Measurements from ENCODE around the gene ANAPC2. TPM values are rescaled to one million over a fixed set of nuclear protein-coding genes. Genes with fewer than 3 reads are reported as not detected.

Gene ANAPC2
- polyA plus RNA-seq, 1 experiment: 12.1 TPM

- ChIA-PET POLR2A (interaction anchor here (0.6 to 2.4 kb wide), 4 partner anchors 10 to 68 kb away, joined by 3 to 13 read pairs (median 6); partner anchors contain the start of gene TUBB4B), CTCF (interaction anchor here (0.8 kb wide), 1 partner anchor 37 kb away, joined by 5 read pairs; no protein-coding TSS in a partner anchor)
- Histone ChIP-seq H3K9me3 (ENCODE audit: control insufficient read depth, insufficient read depth, low read length) (no peaks in the 10 kb centered on the region; the same call in 1 of the 2 replicates), H3K27ac (ENCODE audit: low read depth, low read length) (no peak overlapping the region), H3K4me3 (ENCODE audit: low read depth, low read length) (peak overlapping the region; percentile 56), H3K27me3 (ENCODE audit: control insufficient read depth, insufficient read depth, low read length) (no peaks in the 10 kb centered on the region)
- no peak for DNase-seq (ENCODE audit: low read depth, low spot score)
- TF ChIP-seq CTCF (IDR thresholded peaks at IDR 0.05; ENCODE audit: low read depth, low read length): no peak
These were observed 11.2 kb upstream of the ANAPC2 start for GRCh38 chr9:137199411-137200121.

- ChIA-PET CTCF (interaction anchor here (0.8 kb wide), 1 partner anchor 38 kb away, joined by 5 read pairs; no protein-coding TSS in a partner anchor), POLR2A (interaction anchor here (0.6 to 2.4 kb wide), 4 partner anchors 10 to 68 kb away, joined by 3 to 13 read pairs (median 6); partner anchors contain the start of gene TUBB4B)
These were observed 10.5 kb upstream of the ANAPC2 start for GRCh38 chr9:137198902-137199283.

GRCh38 chr9:137198051-137198901 is 9.9 kb upstream of the ANAPC2 start:
- Histone ChIP-seq H3K27me3 (ENCODE audit: control insufficient read depth, insufficient read depth, low read length) (no peaks in the 10 kb centered on the region), H3K27ac (ENCODE audit: low read depth, low read length) (no peak overlapping the region), H3K4me3 (ENCODE audit: low read depth, low read length) (peak overlapping the region; percentile 12; the same call in 1 of the 2 replicates), H3K9me3 (ENCODE audit: control insufficient read depth, insufficient read depth, low read length) (no peaks in the 10 kb centered on the region; the same call in 1 of the 2 replicates)
- CTCF ChIA-PET: interaction anchor here (0.5 to 1.3 kb wide), 2 partner anchors 9 kb away, joined by 3 to 4 read pairs; no protein-coding TSS in a partner anchor
- POLR2A ChIA-PET: interaction anchor here (1.4 to 2.4 kb wide), 2 partner anchors 9 to 42 kb away, joined by 7 to 13 read pairs; partner anchors contain the start of gene TUBB4B
- DNase-seq (ENCODE audit: low read depth, low spot score): no peak
- TF ChIP-seq CTCF (IDR thresholded peaks at IDR 0.05; ENCODE audit: low read depth, low read length): no peak

More at GRCh38 chr9:137198902-137199283, 10.5 kb upstream of the ANAPC2 start:
- no peak for TF ChIP-seq CTCF (IDR thresholded peaks at IDR 0.05; ENCODE audit: low read depth, low read length)
- Histone ChIP-seq H3K4me3 (ENCODE audit: low read depth, low read length) (peak overlapping the region; percentile 56), H3K27ac (ENCODE audit: low read depth, low read length) (no peak overlapping the region), H3K9me3 (ENCODE audit: control insufficient read depth, insufficient read depth, low read length) (no peaks in the 10 kb centered on the region; the same call in 1 of the 2 replicates), H3K27me3 (ENCODE audit: control insufficient read depth, insufficient read depth, low read length) (no peaks in the 10 kb centered on the region)
- DNase-seq (ENCODE audit: low read depth, low spot score): no peak

GRCh38 chr9:137195525-137196220 is 7.3 kb upstream of the ANAPC2 start:
- Histone ChIP-seq H3K27me3 (ENCODE audit: control insufficient read depth, insufficient read depth, low read length) (no peaks in the 10 kb centered on the region), H3K27ac (ENCODE audit: low read depth, low read length) (no peak overlapping the region), H3K4me3 (ENCODE audit: low read depth, low read length) (no peak overlapping the region), H3K9me3 (ENCODE audit: control insufficient read depth, insufficient read depth, low read length) (no peaks in the 10 kb centered on the region; the same call in 1 of the 2 replicates)
- no peak for DNase-seq (ENCODE audit: low read depth, low spot score)
- CTCF ChIA-PET: no interaction called here
- POLR2A ChIA-PET: interaction anchor here (1.0 kb wide), 1 partner anchor 45 kb away, joined by 4 read pairs; the partner anchor contains the start of gene TUBB4B
- TF ChIP-seq CTCF (IDR thresholded peaks at IDR 0.05; ENCODE audit: low read depth, low read length): no peak

Data from AG04450 (cell line).